ENCODE measurements around the gene TDRD12. TPM values are rescaled to one million over a fixed set of nuclear protein-coding genes. Genes with fewer than 3 reads are reported as not detected.

TDRD12 gene
- total and polyA plus RNA-seq, 8 donors: 0.06 to 0.84 (median 0.11) TPM; not detected in 3

DNA sequence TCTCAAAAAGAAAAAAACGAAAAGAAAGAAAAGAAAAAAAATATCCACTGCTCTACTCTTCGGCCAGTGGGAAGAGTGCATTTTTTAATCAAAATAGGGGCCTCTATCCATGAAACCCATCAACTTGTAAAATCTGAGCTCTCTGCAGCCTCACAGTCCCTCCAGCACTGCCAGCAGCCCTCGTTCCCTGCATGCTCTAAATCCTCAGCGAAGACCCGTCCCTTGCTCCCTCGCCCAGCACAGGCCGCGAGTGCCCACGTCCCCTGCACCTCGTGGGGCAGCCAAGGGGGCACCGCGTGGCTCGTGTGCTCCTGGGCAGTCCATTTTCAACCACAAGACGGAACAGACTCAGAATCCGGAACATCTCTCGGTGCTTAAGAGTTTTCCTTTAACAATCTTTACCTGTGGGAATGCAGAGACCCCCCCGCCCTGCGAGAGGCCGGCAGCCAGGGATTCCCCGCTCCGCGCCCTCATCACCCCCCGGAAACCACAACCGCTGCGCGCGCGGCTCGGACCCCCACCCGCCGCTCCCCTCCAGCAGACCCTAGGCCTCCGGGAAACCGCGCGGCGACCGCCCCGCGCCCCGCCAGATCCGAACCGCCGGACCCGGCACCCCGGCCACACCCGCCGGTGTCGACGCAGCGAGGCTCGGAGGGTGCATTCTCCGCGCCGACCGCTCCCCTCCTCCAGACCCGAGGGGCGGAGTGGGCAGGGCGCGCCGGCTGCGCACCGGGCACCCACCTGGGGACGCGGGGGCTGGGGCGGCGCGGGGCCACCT, 45.2 kb upstream of the TDRD12 start:
- Histone ChIP-seq H3K36me3 (no peaks in the 10 kb centered on the region), H3K27ac (peak overlapping the region in 1 of 4 donors; percentile 52), H3K9me3 (no peaks in the 10 kb centered on the region), H3K4me1 (peaks cover 0 to 6% (median 3%) of the 10 kb centered on the region in 3 donors), H3K4me3 (peak overlapping the region; percentile 79 to 98 (median 90)), H3K27me3 (peaks cover 0 to 5% (median 0%) of the 10 kb centered on the region in 4 donors)
- ATAC-seq (no peak), FAIRE-seq (no peak), DNase-seq (no peak)
- intact Hi-C loops (cut with DNase I): no loop called here
- WGBS, 2 donors: 2% methylated on average over 53 to 67 of the region's 67 CpGs
- TF ChIP-seq, protein P1, sequence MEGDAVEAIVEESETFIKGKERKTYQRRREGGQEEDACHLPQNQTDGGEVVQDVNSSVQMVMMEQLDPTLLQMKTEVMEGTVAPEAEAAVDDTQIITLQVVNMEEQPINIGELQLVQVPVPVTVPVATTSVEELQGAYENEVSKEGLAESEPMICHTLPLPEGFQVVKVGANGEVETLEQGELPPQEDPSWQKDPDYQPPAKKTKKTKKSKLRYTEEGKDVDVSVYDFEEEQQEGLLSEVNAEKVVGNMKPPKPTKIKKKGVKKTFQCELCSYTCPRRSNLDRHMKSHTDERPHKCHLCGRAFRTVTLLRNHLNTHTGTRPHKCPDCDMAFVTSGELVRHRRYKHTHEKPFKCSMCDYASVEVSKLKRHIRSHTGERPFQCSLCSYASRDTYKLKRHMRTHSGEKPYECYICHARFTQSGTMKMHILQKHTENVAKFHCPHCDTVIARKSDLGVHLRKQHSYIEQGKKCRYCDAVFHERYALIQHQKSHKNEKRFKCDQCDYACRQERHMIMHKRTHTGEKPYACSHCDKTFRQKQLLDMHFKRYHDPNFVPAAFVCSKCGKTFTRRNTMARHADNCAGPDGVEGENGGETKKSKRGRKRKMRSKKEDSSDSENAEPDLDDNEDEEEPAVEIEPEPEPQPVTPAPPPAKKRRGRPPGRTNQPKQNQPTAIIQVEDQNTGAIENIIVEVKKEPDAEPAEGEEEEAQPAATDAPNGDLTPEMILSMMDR (IDR thresholded peaks at IDR 0.05): no peak

DNA sequence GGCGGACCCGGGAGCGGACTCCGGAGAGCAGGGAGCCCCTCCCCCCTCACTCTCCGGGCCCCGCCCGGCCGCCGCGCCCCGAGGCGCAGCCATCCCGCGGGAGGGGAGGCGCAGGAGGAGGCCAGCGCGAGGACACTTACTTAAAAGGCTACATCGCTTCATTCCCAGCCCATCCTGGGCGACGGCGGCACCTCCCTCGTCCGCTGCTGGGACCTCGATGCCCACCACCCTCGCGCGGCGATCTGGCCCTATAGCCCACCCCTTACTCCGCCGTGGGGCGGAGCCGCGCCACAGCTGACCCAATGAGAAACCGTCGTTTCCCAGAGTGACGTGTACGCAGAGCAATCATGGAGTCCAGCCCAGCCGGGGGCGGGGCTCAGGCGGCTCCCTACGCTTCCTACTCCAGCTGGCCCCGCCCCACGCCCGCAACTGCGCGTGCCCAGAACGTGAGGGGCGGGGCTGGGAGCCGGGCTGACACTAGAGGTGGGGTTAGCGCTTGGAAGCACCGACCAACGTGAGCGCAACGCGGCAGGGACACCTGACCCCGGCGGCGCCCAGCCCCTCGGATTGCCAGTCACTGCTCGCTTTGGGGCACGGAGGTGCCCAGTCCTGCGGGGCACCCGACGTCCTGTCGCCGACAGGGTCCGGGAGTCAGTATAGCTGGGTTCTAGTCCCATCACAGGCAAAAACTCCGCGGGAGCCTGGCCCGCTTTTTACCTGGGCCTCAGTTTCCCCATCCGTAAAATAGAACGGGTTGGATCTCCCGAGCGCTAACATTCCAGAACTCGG, 44.4 kb upstream of the TDRD12 start, which contains the start of gene ANKRD27:
Gene ANKRD27 (minus strand): TSS at position 250 of the 789 bp plus-strand sequence. CDS start 16,165 bp downstream, outside the sequence.
- 1% methylated on average over 67 to 75 of the region's 75 CpGs for WGBS, 2 donors
- intact Hi-C loops (cut with DNase I): no loop called here

DNA sequence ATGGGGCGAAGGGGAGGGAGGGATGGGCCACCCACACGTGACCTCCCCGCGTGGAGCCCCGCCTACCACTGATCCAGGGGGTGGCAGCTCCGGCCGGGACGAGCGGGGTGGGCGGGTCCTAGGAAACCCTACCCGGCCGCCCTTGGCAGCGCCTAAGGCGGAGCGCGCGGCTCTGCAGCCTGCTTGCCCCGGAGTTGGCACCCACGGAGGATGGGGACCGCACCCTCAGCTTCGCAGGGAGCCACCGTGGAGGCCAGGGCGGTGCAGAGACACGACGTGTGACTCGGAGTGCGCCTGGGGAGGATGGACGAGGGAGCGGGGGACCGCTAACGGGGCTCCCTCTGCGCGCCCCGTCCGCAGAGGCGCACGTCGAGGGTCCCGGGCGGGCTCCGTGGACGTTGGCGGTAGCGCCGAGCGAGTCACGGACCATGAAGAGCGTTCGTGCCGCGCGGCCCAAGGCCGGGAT, 43.8 kb upstream of the TDRD12 start, which contains the start of gene RGS9BP:
Gene RGS9BP (plus strand): TSS at position 129 of the 466 bp plus-strand sequence. CDS start 416 bp downstream, outside the sequence.
- peak; percentile 63 to 89 (median 80) for DNase-seq
- peak within 1 kb of the TSS in 1 of 4 donors; percentile 52 for H3K27ac ChIP-seq
- H3K4me1 ChIP-seq: peaks cover 0 to 6% (median 3%) of the 10 kb centered on the region in 3 donors
- TF ChIP-seq, protein P1 (IDR thresholded peaks at IDR 0.05): no peak
- H3K27me3 ChIP-seq: peaks cover 0 to 5% (median 0%) of the 10 kb centered on the region in 4 donors
- WGBS, 2 donors: 3 to 5% methylated on average over 28 to 53 of the region's 53 CpGs
- H3K4me3 ChIP-seq: peak within 1 kb of the TSS; percentile 79 to 98 (median 90)
- intact Hi-C loops (cut with DNase I): no loop called here
- FAIRE-seq: no peak
- peak; percentile 51 to 79 (median 68) for ATAC-seq
- H3K9me3 ChIP-seq: no peaks in the 10 kb centered on the region
- H3K36me3 ChIP-seq: no peaks in the 10 kb centered on the region

More for the DNA sequence above, 44.4 kb upstream of the TDRD12 start, which contains the start of gene ANKRD27:
- Histone ChIP-seq H3K27me3 (peaks cover 0 to 5% (median 0%) of the 10 kb centered on the region in 4 donors), H3K4me3 (peak within 1 kb of the TSS; percentile 79 to 98 (median 90)), H3K36me3 (no peaks in the 10 kb centered on the region), H3K27ac (peak within 1 kb of the TSS in 1 of 4 donors; percentile 52), H3K4me1 (peaks cover 0 to 6% (median 3%) of the 10 kb centered on the region in 3 donors), H3K9me3 (no peaks in the 10 kb centered on the region)
- FAIRE-seq (peak; percentile 32), DNase-seq (peak; percentile 97 to 99 (median 98)), ATAC-seq (peak; percentile 93 to 99 (median 94))
- TF ChIP-seq, protein P1 (IDR thresholded peaks at IDR 0.05): no peak

DNA sequence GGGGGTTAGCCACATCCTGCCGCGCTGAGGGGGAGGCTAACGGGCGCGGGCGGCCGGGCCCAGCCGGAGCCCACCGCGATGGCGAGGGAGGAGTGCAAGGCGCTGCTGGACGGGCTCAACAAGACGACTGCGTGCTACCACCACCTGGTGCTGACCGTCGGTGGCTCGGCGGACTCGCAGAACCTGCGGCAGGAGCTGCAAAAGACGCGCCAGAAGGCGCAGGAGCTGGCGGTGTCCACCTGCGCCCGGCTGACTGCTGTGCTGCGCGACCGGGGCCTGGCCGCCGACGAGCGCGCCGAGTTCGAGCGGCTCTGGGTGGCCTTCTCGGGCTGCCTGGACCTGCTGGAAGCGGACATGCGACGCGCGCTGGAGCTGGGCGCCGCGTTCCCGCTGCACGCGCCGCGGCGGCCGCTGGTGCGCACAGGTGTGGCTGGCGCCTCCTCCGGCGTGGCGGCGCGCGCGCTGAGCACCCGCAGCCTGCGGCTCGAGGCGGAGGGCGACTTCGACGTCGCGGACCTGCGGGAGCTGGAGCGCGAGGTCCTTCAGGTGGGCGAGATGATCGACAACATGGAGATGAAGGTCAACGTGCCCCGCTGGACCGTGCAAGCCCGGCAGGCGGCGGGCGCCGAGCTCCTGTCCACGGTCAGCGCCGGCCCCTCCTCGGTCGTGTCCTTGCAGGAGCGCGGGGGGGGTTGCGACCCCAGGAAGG, 43.2 kb upstream of the TDRD12 start:
- Histone ChIP-seq H3K4me1 (peaks cover 0 to 6% (median 3%) of the 10 kb centered on the region in 3 donors), H3K9me3 (no peaks in the 10 kb centered on the region), H3K36me3 (no peaks in the 10 kb centered on the region), H3K27ac (no peak overlapping the region), H3K27me3 (peaks cover 0 to 5% (median 0%) of the 10 kb centered on the region in 4 donors), H3K4me3 (peak overlapping the region; percentile 79 to 98 (median 90))
- intact Hi-C loops (cut with DNase I): no loop called here
- TF ChIP-seq, protein P1 (IDR thresholded peaks at IDR 0.05): no peak
- 5 to 6% methylated on average over 84 to 93 of the region's 93 CpGs for WGBS, 2 donors
- DNase-seq (peak; percentile 12 to 84 (median 40)), ATAC-seq (peak; percentile 4 to 14 (median 8)), FAIRE-seq (no peak)

All from pancreas (tissue), 10 donors.